Measurements from ENCODE around the gene MAML2.

Gene MAML2

GRCh38 chr11:95939091-95939490 lies 403.9 kb downstream of the MAML2 start:
- in situ Hi-C loops (cut with MboI; ENCODE audit: low pct_unique_long_range_greater_than_20kb, low sequenced_read_pairs), result no loop called here

GRCh38 chr11:95937358-95937757 lies 405.6 kb downstream of the MAML2 start:
- in situ Hi-C loops (cut with MboI; ENCODE audit: low pct_unique_long_range_greater_than_20kb, low sequenced_read_pairs), result no loop called here
- DNase-seq, result no peak

More at GRCh38 chr11:95939091-95939490, 403.9 kb downstream of the MAML2 start:
- no peak for DNase-seq

GRCh38 chr11:95933594-95933993 lies 409.4 kb downstream of the MAML2 start:
- no peak for DNase-seq
- in situ Hi-C loops (cut with MboI; ENCODE audit: low pct_unique_long_range_greater_than_20kb, low sequenced_read_pairs), result no loop called here

GRCh38 chr11:95931916-95932315 lies 411.1 kb downstream of the MAML2 start:
- in situ Hi-C loops (cut with MboI; ENCODE audit: low pct_unique_long_range_greater_than_20kb, low sequenced_read_pairs), result no loop called here

GRCh38 chr11:95930948-95931347 lies 412.0 kb downstream of the MAML2 start:
- DNase-seq, result no peak
- in situ Hi-C loops (cut with MboI; ENCODE audit: low pct_unique_long_range_greater_than_20kb, low sequenced_read_pairs), result no loop called here

More at GRCh38 chr11:95931916-95932315, 411.1 kb downstream of the MAML2 start:
- no peak for DNase-seq

DNA sequence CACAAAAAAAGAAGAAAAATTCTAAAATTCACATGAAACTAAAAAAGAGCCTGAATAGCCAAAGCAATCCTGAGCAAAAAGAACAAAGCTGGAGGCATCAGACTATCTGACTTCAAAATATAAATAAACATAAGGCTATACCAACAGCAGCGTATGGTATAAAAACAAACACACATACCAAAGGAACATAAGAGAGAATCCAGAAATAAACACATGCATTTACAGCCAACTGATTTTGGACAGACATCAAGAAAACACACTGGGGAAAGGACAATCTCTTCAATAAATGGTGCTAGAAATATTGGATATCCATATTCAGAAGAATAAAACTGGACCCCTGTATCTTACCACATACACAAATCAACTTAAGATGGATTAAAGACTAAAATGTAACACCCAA lies 416.3 kb downstream of the MAML2 start:
- in situ Hi-C loops (cut with MboI; ENCODE audit: low pct_unique_long_range_greater_than_20kb, low sequenced_read_pairs), result no loop called here

More for the DNA sequence above, 416.3 kb downstream of the MAML2 start:
- no peak for DNase-seq

Measured in KBM-7 (cell line).